ENCODE measurements around the gene CTIF.
A peak's percentile ranks its signal among the peaks of the same experiment; 100 is the strongest.
"Not testable (repeated sequence)": the region's sequence is repeated elsewhere in the genome, so short reads cannot be mapped to it uniquely, and the experiment has no call there.

CTIF gene

GRCh38 chr18:48711651-48712486, 173.0 kb downstream of the CTIF start:
- DNase-seq, result peak; percentile 76

GRCh38 chr18:48713309-48713708, 174.5 kb downstream of the CTIF start:
- peak; percentile 90 for DNase-seq

GRCh38 chr18:48714873-48715272, 176.0 kb downstream of the CTIF start:
- DNase-seq, result no peak

- DNase-seq, result no peak
These were observed 177.0 kb downstream of the CTIF start for GRCh38 chr18:48715711-48716361.

GRCh38 chr18:48717227-48717626, 178.4 kb downstream of the CTIF start:
- DNase-seq, result not testable (repeated sequence)

GRCh38 chr18:48718251-48718959, 179.6 kb downstream of the CTIF start:
- DNase-seq, result no peak

GRCh38 chr18:48719388-48719787, 180.6 kb downstream of the CTIF start:
- no peak for DNase-seq

GRCh38 chr18:48719974-48720654, 181.3 kb downstream of the CTIF start:
- DNase-seq, result no peak

- DNase-seq, result no peak
These were observed 181.8 kb downstream of the CTIF start for GRCh38 chr18:48720655-48721025.

GRCh38 chr18:48721312-48721711, 182.5 kb downstream of the CTIF start:
- DNase-seq, result no peak

- DNase-seq, result no peak
These were observed 184.2 kb downstream of the CTIF start for GRCh38 chr18:48723016-48723415.

- DNase-seq, result no peak
These were observed 185.0 kb downstream of the CTIF start for GRCh38 chr18:48723837-48724236.

- DNase-seq, result no peak
These were observed 185.6 kb downstream of the CTIF start for GRCh38 chr18:48724442-48724841.

- no peak for DNase-seq
These were observed 186.1 kb downstream of the CTIF start for GRCh38 chr18:48724939-48725338.

GRCh38 chr18:48725562-48725961, 186.7 kb downstream of the CTIF start:
- no peak for DNase-seq

- DNase-seq, result no peak
These were observed 188.8 kb downstream of the CTIF start for GRCh38 chr18:48727681-48728080.

- no peak for DNase-seq
These were observed 189.5 kb downstream of the CTIF start for GRCh38 chr18:48728204-48728833.

GRCh38 chr18:48729404-48729803, 190.6 kb downstream of the CTIF start:
- no peak for DNase-seq

- no peak for DNase-seq
These were observed 191.2 kb downstream of the CTIF start for GRCh38 chr18:48730010-48730409.

- DNase-seq, result no peak
These were observed 194.1 kb downstream of the CTIF start for GRCh38 chr18:48732767-48733424.

GRCh38 chr18:48733643-48734253, 194.9 kb downstream of the CTIF start:
- no peak for DNase-seq

GRCh38 chr18:48734460-48734859, 195.6 kb downstream of the CTIF start:
- DNase-seq, result no peak
